Mammary microvascular endothelial cell (primary cell): ENCODE measurements around the gene DHTKD1. TPM values are rescaled to one million over a fixed set of nuclear protein-coding genes. Genes with fewer than 3 reads are reported as not detected.

Experiments
- total RNA-seq: library from RNA; depleted of rRNA; stranded (reverse); fragments of >200 nt; gene quantifications from 2 replicates; pipeline ENCODE4 v1.2.3, GENCODE V29; 2015

The DHTKD1 gene
- total RNA-seq: 14.6 and 19.8 TPM in 2 replicates

GRCh38 chr10:12068449-12069269 is at the start of gene DHTKD1:
Gene DHTKD1 (plus strand): TSS chr10:12068954. CDS start chr10:12069034, 80 bp downstream.

GRCh38 chr10:12042797-12043651 is 25.7 kb upstream of the DHTKD1 start, which contains the start of gene UPF2:
Gene UPF2 (minus strand): TSS chr10:12042809. CDS start chr10:12035423, 7,386 bp downstream.

GRCh38 chr10:12129222-12130111 is 60.7 kb downstream of the DHTKD1 start, which contains the start of gene SEC61A2:
Gene SEC61A2 (plus strand): TSS chr10:12129677. CDS start chr10:12129788, 111 bp downstream.

Other genes with a start within 250 kb of the DHTKD1 start
- gene PROSER2, start 245.6 kb upstream of the DHTKD1 start, total RNA-seq: 21.5 and 26.4 TPM in 2 replicates
- gene UPF2, start 26.1 kb upstream of the DHTKD1 start, total RNA-seq: 13.9 and 15.3 TPM in 2 replicates
- 2.0 and 3.8 TPM in 2 replicates for gene SEC61A2, start 60.7 kb downstream of the DHTKD1 start, total RNA-seq
- 84.6 and 94.3 TPM in 2 replicates for gene NUDT5, start 126.9 kb downstream of the DHTKD1 start, total RNA-seq
- gene CDC123, start 127.2 kb downstream of the DHTKD1 start, total RNA-seq: 157 and 164 TPM in 2 replicates